Measurements from ENCODE around the gene NOVA2. TPM values are rescaled to one million over a fixed set of nuclear protein-coding genes. Genes with fewer than 3 reads are reported as not detected.
A peak's percentile ranks its signal among the peaks of the same experiment; 100 is the strongest.

Gene NOVA2
- polyA plus RNA-seq, 3 donors: not detected

DNA sequence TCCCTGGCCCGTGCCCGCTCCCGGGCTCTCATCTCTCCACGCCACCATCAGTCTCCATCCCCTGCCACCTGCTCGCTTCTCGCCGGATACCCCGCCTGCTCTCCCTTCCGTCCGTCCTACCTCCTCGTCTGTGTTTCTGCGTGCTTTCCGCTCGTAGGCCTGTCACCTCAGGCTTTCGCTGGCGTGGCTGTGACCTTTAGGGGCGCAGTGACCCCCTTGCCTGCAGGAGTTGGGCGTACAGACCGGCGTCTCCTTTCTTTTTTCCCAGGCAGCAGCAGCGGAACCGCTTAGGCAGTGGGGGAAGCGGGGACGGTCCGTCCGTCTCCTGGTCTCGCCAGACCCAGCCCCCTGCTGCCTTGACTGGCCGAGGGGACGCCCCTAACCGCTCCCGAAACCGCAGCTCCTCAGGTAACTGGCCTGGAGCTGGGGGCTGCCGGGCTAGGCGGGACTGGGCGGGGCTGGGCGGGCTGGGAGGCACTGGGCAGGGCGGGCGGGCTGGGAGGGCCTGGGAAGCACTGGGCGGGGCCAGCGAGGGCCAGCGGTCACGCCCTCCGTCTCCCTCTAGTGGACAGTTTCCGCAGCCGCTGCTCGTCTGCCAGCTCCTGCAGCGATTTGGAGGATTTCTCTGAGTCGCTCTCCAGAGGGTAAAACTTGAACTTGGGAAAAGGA, 42.9 kb upstream of the NOVA2 start:
- Mint-ChIP-seq H3K36me3 (peaks cover 18 to 40% of the 10 kb centered on the region in 2 donors), H3K9me3 (peaks cover 0 to 13% (median 9%) of the 10 kb centered on the region in 7 donors), H3K27me3 (ENCODE audit: low read depth in 3 of 3) (peaks cover 35 to 60% (median 41%) of the 10 kb centered on the region in 3 donors), H3K27ac (peak overlapping the region in 1 of 7 donors; percentile 87), H3K4me1 (peaks cover 19% of the 10 kb centered on the region), H3K4me3 (peak overlapping the region; percentile 92 to 98)
- peak overlapping the region; percentile 81 for H2AFZ ChIP-seq (ENCODE audit: insufficient read depth, low read depth, low read length, poor library complexity, severe bottlenecking)
- H3K4me3 ChIP-seq (replicated peaks in 1 of 3; ENCODE audit: low read depth in 2 of 3, low read length in 3 of 3): peak overlapping the region; percentile 76 to 92 (median 84)
- no peak overlapping the region for H3K27ac ChIP-seq (ENCODE audit: low read depth in 1 of 2, low read length in 2 of 2)
- H3K4me2 ChIP-seq (replicated peaks; ENCODE audit: extremely low read depth, low read length, poor library complexity, severe bottlenecking): peak overlapping the region; percentile 100
- peaks cover 18 to 29% of the 10 kb centered on the region in 2 donors for H3K4me1 ChIP-seq (ENCODE audit: control insufficient read depth in 1 of 2, insufficient read depth in 2 of 2, low read length in 2 of 2)
- DNase-seq: peak; percentile 72 to 83 (median 75)
- no peaks in the 10 kb centered on the region for H3K36me3 ChIP-seq (replicated peaks in 1 of 2; ENCODE audit: control insufficient read depth in 1 of 2, insufficient read depth in 2 of 2, low read length in 2 of 2)
- H3K27me3 ChIP-seq (ENCODE audit: control insufficient read depth in 2 of 2, insufficient read depth in 2 of 2, low read length in 2 of 2): peaks cover 16 to 37% of the 10 kb centered on the region in 2 donors
- WGBS (ENCODE audit: insufficient coverage): under 1% methylated on average over 45 of the region's 48 CpGs
- peaks cover 0 to 6% of the 10 kb centered on the region in 2 donors for H3K9me3 ChIP-seq (replicated peaks in 1 of 2; ENCODE audit: control insufficient read depth in 1 of 2, insufficient read depth in 1 of 2, low read length in 2 of 2)
- intact Hi-C loops (cut with micrococcal nuclease): loop anchor here in 1 of 2 donors (10.0 kb wide), 1 partner anchor 178 kb away; no protein-coding TSS in a partner anchor
- peak overlapping the region; percentile 53 for H3K9ac ChIP-seq (ENCODE audit: insufficient read depth, low read length, poor library complexity, severe bottlenecking)
- peaks cover 24% of the 10 kb centered on the region for H4K20me1 ChIP-seq (ENCODE audit: insufficient read depth, low read length)
- TF ChIP-seq, protein P1, sequence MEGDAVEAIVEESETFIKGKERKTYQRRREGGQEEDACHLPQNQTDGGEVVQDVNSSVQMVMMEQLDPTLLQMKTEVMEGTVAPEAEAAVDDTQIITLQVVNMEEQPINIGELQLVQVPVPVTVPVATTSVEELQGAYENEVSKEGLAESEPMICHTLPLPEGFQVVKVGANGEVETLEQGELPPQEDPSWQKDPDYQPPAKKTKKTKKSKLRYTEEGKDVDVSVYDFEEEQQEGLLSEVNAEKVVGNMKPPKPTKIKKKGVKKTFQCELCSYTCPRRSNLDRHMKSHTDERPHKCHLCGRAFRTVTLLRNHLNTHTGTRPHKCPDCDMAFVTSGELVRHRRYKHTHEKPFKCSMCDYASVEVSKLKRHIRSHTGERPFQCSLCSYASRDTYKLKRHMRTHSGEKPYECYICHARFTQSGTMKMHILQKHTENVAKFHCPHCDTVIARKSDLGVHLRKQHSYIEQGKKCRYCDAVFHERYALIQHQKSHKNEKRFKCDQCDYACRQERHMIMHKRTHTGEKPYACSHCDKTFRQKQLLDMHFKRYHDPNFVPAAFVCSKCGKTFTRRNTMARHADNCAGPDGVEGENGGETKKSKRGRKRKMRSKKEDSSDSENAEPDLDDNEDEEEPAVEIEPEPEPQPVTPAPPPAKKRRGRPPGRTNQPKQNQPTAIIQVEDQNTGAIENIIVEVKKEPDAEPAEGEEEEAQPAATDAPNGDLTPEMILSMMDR (IDR thresholded peaks at IDR 0.05): peak; percentile 90
- no peaks in the 10 kb centered on the region for H3K79me2 ChIP-seq (ENCODE audit: insufficient read depth, low read length)

DNA sequence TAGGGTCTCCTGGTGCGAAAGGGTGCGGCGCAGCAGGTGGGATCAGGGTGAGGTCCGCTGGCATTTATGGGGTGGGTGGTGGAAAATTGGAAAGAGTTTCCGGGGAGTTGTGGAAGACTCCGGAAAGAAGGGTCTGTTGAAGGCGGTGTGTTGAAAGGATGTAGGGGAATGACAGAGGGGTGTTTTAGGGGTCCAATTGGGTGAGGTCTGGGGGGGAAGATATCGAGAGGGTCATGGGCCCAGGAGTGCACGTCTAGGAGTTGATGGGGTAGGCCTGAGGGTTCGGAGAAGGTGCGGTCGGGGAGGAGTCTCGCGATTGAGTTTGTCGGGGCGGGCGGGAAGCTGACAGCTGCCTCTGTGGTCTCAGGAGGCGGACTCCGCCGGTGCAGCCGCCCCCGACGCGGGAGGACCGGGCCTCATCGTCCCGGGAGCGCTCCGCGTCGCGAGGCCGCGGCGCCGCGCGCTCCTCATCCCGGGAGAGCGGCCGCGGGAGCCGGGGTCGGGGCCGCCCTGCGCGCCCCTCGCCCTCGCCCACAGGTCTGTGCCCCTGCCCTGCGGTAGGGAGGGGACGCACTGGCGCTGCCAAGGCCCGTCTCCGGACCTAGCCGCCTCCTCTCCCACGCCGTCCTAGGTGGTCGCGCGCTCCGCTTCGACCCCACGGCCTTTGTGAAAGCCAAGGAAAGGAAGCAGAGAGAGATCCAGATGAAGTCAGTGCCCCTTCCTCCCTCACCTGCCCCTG, 42.2 kb upstream of the NOVA2 start:
- Histone ChIP-seq H3K9me3 (replicated peaks in 1 of 2; ENCODE audit: control insufficient read depth in 1 of 2, insufficient read depth in 1 of 2, low read length in 2 of 2) (peaks cover 0 to 6% of the 10 kb centered on the region in 2 donors), H3K27ac (ENCODE audit: low read depth in 1 of 2, low read length in 2 of 2) (no peak overlapping the region), H3K27me3 (ENCODE audit: control insufficient read depth in 2 of 2, insufficient read depth in 2 of 2, low read length in 2 of 2) (peaks cover 16 to 32% of the 10 kb centered on the region in 2 donors), H2AFZ (ENCODE audit: insufficient read depth, low read depth, low read length, poor library complexity, severe bottlenecking) (peak overlapping the region; percentile 81), H3K79me2 (ENCODE audit: insufficient read depth, low read length) (no peaks in the 10 kb centered on the region), H3K4me2 (replicated peaks; ENCODE audit: extremely low read depth, low read length, poor library complexity, severe bottlenecking) (peak overlapping the region; percentile 100), H4K20me1 (ENCODE audit: insufficient read depth, low read length) (peaks cover 24% of the 10 kb centered on the region), H3K4me1 (ENCODE audit: control insufficient read depth in 1 of 2, insufficient read depth in 2 of 2, low read length in 2 of 2) (peaks cover 18 to 29% of the 10 kb centered on the region in 2 donors), H3K4me3 (replicated peaks in 1 of 3; ENCODE audit: low read depth in 2 of 3, low read length in 3 of 3) (peak overlapping the region; percentile 76 to 92 (median 84)), H3K9ac (ENCODE audit: insufficient read depth, low read length, poor library complexity, severe bottlenecking) (peak overlapping the region; percentile 53), H3K36me3 (replicated peaks in 1 of 2; ENCODE audit: control insufficient read depth in 1 of 2, insufficient read depth in 2 of 2, low read length in 2 of 2) (peaks cover 0 to 2% of the 10 kb centered on the region in 2 donors)
- peaks cover 19% of the 10 kb centered on the region for H3K4me1 Mint-ChIP-seq
- H3K36me3 Mint-ChIP-seq: peaks cover 25 to 43% of the 10 kb centered on the region in 2 donors
- H3K27ac Mint-ChIP-seq: peak overlapping the region in 2 of 7 donors; percentile 31 to 49
- 2% methylated on average over 63 of the region's 63 CpGs for WGBS (ENCODE audit: insufficient coverage)
- H3K4me3 Mint-ChIP-seq: peak overlapping the region; percentile 92 to 98
- no peak for DNase-seq
- peaks cover 0 to 13% (median 9%) of the 10 kb centered on the region in 7 donors for H3K9me3 Mint-ChIP-seq
- H3K27me3 Mint-ChIP-seq (ENCODE audit: low read depth in 3 of 3): peaks cover 31 to 53% (median 36%) of the 10 kb centered on the region in 3 donors
- TF ChIP-seq, protein P1 (IDR thresholded peaks at IDR 0.05): no peak
- intact Hi-C loops (cut with micrococcal nuclease): loop anchor here in 1 of 2 donors (10.0 kb wide), 1 partner anchor 179 kb away; no protein-coding TSS in a partner anchor

Measured in CD14-positive monocyte (primary cell).